GM18508 (cell line): ENCODE measurements around the gene OTOP1.
"Not testable (repeated sequence)": the region's sequence is repeated elsewhere in the genome, so short reads cannot be mapped to it uniquely, and the experiment has no call there.

ENCODE experiments used
- ATAC-seq: cut with Tn5 transposase; IDR thresholded peaks from one replicate; pipeline ENCODE4 v1.9.1; 2021; ENCODE audit warnings: moderate number of reproducible peaks; ENCODE audit not compliant: insufficient read depth, unreplicated experiment

OTOP1 gene

DNA sequence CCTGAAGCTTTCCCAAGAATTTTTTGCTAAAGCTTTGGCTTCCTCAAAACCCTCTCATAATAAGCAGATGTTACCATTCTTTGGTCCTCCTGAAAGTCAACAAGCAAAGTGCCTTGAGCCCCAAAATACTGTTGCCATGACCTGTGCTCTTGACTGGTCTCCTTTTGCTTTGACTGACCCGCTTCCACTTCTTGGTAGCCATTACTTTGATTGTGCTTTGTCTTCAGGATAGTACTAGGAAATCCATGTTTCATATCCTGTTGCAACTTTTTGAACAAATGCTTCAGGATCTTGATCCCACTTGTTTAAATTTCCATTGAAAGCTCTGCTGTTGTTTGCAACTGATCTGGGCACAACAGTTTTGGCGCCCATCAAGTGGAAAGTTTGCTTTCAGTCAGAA, 6.9 kb upstream of the OTOP1 start:
- ATAC-seq = no peak

DNA sequence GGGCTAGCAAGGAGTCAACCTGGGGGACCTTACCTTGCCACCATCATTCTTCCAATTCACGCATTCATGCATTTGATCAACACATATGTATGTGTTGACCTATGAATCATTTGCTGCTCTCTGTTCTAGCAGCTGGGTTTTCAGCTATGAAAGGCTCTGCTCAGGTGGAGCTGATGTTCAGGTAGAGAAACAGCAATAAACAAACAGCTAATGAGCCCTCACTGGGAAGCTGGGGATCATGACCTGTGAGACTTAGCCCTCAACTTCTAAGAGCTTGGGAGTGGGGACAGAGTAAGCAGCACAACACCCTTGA, 1.6 kb upstream of the OTOP1 start:
- ATAC-seq = no peak

DNA sequence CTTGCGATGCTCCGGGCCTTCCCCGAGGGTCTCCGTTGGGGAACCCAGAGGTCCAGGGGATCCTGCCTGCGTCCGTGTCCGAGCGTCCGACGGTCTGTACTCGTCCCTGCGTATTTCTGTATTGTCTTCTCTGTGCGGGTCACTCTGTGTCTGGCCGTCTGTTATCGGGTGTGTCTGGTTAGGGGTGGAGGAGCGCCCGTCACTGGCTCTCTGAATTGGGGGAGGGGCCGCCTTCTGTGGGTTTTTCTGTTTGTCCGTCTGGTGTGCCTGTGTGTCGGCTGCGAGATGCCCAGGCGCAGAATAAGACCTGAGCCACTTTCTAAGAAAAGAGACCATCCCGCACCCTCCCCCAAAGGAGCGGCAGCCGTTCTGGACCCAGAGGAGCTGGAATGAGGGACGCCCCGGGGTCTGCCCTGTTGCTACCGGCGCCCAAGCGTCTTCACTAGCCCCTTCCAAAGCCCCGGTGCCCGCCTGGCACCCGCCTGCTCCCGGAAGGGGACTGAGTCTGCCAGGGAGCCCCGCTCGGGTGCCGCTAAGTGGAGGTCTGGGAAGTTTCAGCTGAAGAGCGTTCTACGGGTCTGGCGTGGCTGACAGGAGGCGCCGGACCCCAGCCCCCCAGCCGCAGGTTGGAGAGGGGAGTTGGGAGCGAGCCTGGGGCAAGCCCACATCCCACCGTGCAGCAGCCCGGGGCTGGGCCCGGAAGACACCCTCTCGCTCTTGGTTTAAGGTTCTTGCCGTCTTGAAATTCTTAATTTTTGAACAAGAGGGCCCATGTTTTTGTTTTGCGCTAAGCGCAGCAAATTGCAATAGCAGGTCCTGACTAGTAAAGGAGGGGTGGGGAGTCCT, 1.0 kb upstream of the OTOP1 start:
- no peak for ATAC-seq

DNA sequence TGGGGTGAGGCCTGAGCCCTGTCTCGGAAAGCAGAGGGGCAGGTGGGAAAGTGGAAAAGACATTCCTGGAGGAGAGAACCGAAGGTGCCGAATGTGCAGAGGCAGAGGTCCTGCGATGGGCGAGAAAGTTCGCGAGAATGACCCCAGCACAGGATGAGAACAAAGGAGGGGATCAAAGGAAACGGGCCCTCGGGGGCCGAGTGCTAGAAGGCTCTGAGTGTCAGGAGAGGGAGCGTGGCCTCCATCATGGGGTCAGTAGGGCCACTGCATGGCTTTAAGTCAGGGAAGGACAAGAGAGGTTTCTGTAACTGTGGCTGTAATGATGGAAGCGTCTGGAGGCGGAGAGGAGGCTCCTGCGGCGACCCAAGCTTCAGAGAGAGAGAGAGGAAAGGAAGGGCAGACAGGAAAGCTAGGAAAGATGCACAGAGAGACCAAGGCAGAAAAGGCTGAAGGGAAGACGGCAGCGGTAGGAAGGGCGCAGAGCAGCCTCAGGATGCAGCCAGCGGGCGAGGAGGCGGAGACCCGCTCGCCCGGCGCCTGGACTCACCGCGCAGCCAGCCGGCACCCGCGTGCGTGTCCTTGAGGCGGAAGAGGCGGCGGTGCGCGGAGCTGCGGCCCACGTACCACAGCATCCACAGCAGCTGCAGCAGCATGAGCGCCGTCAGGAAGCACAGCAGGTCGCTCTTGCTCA, 669 bp downstream of the OTOP1 start:
- no peak for ATAC-seq

DNA sequence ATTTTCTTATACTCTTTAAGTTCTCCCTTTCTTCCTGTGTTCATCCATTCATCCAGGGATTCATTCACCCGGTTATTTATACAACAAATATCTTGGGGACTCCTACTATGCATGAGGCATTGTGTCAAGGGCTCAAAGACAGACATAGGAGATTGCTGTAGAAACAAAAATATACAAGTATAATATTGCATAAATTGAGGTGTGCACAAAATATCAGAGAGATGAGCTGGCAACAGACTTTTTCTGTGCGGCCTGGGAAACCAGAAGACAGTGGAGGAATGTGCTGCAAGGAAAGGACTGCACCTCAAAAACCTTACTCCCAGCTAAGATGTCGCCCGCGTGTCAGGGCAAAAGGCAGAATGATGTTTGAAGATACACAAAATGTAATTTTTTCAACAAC, 9.6 kb downstream of the OTOP1 start:
- ATAC-seq = no peak

DNA sequence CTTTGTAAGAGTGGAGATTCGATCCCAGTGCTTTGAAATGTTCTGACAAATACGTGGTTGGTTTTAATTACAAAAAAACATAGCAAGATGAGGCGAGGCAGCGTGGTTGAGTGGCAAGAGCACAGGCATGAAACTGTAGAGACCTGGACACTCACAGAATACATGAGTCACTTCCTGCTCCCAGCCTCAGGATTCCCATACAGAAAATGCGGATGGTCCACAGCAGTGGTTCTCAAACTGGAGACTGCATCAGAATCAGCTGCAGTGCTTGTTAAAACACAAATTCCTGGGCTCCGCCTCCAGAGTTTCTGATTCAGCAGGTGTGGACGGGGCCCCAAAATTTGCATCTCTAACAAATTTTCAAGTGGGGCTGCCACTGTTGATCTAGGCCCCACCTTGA, 10.1 kb downstream of the OTOP1 start:
- no peak for ATAC-seq

DNA sequence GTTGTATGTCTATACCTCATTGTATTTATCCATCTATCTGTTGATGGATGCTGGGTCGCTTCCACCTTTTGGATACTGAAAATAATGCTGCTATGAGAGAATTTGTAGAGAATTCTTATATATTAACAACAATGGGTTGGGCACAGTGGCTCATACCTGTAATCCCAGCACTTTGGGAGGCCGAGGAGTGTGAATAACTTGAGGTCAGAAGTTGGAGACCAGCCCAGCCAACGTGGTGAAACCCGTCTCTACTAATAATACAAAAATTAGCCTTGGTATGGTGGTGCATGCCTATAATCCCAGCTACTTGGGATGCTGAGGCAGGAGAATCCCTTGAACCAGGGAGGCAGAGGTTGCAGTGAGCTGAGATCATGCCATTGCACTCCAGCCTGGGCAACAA, 13.1 kb downstream of the OTOP1 start:
- not testable (repeated sequence) for ATAC-seq

DNA sequence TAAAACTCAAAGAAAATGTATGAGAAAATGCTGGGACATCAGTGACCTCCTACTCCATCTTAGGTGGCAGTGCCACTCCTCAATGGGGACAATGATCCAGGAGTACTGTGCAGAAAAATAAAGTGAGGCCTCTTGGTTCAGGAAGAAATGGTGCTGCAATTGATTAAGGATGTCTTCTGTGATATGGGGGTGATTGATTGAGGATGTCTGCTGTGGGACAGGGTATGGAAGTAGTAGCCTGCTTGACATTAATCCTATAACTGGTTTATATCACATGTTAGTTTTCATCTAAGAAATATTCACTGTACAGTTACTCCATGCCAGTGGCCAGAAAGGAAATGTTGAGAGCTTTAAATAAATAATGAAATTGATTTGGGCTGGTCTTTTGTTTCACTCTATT, 20.5 kb downstream of the OTOP1 start:
- no peak for ATAC-seq

DNA sequence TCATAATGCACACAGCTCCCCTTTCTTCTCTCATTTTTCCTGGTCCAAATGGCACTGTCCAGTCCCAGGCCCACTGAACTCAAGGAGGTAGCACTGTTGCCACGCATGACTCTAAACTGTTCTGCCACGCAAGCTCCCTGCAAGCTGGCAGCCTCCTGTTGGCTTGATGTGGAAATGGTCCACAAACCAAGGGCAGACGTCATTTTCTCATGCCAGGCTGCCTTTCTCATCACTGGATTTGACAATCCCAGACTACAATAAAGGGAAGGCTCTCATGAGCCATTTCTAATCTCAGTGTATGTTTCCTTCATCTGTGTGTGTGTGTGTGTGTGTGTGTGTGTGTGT, 22.4 kb downstream of the OTOP1 start:
- ATAC-seq = no peak

DNA sequence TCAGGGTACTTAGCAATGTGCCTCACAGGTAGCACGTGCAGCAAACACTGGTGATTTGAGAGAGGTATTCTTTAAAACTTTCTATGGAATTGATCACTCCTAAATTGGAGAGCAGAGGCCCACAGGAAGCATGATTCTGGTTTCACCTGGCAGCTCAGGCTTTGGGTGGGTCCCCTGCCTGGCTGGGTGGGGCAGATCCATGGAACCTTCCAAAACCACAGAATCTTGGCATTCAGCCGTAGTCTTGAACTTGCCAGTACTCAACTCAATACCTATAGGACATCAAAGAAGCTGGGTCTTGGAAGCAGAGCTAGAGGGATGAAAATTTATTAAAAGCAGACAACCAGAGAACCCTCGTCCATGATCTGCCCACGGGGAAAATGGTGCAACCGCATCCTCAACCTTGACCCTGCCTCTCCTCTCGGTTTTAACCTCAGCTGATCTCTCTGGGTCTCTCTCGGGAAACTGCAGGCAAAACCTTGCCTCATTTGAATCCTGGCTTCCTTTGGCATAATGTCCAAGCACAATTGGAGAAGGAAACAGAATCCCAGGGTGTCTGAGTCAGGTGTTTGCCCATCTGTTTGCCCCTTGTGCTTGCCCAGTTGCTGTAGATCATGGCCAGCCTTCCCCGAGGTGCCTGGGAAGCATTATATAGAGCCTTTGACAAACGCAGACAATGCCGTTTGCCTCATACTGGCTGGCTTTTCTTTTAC, 22.9 kb downstream of the OTOP1 start:
- no peak for ATAC-seq

DNA sequence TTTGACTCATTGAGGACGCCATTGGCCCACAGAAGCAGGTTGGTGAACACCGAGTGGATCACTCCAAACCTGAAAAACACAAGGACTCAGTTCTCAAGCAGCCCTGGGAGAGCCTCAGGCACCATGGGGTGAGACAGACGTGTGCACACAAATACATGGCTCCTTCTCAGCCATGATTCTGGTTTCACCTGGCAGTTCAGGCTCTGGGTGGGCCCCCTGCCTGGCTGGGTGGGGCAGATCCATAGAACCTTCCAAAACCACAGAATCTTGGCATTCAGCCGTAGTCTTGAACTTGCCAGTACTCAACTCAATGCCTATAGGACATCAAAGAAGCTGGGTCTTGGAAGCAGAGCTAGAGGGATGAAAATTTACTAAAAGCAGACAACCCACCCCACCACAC, 24.2 kb downstream of the OTOP1 start:
- ATAC-seq = no peak

DNA sequence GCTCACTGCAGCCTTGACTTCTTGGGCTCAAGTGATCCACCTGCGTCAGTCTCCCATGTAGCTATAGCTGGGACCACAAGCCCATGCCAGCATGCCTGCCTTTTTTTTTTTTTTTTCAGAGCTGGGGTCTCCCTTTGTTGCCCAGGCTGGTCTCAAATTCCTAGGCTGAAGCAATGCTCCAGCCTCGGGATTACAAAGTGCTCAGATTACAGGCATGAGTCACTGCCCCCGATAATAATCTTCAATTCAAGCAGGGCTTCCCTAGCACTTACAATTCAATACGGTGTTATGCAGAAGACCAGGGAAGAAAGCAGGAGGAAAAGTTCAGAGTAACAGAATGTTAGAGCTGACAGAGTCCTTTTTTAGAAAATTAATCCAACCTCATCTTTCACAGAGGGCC, 26.1 kb downstream of the OTOP1 start:
- no peak for ATAC-seq

DNA sequence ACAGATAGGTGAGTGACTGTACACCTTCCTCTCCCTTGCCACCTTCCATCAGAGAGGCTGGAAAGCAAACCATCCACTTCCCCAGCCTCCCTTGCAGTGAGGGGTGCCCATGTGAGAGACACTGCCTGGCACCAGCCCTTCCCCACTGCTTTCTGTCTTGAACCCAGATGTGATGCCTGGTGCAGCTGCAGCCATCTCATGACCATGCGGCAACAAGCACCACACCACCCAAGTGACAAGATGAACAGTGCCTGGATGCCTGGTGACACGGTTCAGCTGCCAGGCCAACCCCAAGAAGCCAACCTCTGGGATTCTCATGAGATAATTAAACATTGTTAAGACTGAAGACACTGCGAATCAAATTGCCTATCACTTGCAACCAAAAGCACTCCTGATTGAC, 31.4 kb downstream of the OTOP1 start:
- ATAC-seq = no peak

DNA sequence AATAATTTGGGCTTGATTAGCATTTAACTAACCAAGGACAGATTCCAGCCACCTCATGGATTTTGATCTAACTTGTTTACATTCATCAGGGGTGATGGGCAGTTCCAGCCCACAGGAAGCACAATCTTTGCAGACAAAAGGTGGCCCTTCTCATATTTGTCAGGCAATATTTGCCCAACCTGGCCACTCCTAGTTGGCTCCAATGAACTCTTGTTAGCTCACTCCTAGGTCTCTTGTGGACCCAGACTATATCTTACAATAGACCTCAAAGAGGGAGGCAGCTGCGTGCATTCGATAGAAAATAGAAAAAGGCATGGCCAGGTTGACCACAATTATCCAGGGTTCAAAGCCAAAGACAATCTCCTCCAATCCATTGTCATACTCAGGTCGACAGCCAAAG, 38.2 kb downstream of the OTOP1 start:
- not testable (repeated sequence) for ATAC-seq

DNA sequence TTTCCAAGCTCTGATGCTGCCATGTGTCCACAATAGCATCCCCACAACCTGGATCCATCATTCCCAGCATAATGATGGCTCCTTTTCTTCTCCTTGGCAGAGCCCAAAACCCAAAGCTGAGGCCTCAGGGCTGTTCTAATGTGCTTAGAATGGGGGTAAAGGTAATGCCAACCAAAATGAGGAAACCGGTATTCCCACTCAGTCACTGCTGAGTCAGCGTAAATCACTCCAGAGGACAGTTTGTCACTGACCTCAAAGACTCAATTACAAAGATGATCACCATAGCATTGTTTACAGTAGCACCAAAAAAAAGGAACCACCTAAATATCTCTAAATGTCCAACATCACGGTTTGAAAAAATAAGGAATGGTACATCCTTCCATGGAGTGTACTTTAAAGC, 41.2 kb downstream of the OTOP1 start:
- ATAC-seq = no peak

DNA sequence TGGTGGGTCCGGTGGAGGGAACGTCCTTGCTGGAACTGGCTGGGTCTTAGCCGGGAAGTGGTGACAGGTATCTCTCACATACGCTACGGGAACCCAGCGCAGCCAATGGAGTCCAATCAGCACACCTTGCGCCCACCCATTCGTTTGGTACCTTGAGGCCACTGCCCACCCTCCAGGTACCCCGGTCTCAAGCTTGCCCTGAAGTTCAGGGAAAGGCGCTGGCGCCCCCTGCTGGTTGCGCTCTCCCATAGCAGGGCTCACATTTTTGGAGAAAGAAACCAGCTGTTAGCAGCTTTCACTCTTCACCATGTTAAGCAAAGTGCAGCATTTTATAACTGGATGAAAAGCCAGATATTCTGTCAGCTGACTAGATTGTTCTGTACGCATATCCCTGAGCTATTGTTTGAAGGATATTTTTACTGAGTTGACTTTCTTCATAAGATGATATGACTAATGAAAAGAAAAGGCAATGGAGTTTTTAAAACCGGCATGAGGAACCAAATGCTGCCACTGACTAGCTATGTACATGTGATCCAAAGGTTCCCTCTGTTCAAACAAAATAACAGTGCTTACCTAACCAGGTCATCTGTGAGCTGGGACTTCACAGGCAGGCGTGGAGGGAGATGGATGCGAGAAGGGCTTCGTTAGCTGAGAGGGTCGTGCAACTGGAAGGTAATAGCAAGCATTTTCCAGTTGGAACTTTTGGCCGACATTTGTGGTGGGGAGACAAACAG, 43.7 kb downstream of the OTOP1 start:
- no peak for ATAC-seq

DNA sequence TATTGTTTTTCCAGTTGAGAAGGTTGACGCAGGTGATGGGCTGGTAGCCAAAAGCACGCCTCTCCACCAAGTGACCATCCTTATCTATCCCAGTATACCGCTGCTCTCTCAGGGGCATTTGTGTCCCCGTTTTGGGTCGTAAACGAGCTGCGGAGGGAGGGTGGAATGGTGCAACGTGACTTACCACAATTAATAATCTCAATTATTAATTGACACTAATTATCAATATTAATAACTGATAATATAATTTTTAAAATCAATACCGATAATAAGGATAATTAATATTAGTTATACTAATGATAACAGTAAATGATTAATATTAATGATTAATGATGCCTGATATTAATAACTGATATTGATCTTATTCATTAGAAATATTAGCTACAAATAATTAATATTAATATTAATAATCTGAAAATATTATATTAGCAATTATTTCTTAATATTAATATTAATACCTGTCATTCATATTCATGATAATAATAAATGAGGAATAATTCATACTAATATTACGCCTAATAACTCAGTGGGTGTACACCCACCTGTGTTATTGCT, 56.1 kb downstream of the OTOP1 start:
- no peak for ATAC-seq

DNA sequence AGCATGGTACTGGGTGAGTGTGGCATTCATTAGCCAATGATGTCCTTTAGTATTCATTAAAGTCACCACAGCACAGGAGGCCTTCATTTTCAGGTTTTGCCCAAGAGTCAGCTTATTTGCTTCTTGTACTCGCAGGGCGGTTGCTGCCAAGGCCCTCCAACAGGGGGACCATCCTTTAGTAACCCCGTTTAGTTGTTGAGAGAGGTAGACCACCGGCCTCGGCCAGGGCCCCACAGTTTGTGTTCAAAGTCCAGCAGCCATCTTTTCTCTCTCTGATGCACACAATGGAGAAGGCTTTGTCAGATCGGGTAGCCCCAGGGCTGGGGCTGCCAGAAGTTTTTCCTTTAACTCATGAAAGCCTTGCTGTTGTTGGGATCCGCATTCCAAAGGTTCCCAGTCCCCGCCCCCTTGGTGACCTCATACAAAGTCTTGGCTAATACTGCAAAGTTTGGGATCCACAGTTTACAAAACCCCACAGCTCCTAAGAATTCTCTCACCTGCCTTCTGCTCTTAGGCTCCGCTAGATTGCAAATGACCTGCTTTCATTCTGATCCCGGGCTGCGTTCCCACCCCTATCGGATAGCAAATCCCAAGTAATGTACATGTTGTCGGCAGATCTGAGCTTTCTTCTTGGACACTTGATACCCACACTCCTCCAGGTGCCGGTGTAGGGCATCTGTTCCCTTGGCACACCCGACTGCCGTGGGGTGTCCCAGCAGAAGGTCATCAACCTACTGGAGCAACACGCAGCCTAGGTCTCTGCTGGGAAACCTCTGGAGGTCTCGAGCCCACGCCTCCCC, 58.5 kb downstream of the OTOP1 start:
- ATAC-seq = not testable (repeated sequence)

DNA sequence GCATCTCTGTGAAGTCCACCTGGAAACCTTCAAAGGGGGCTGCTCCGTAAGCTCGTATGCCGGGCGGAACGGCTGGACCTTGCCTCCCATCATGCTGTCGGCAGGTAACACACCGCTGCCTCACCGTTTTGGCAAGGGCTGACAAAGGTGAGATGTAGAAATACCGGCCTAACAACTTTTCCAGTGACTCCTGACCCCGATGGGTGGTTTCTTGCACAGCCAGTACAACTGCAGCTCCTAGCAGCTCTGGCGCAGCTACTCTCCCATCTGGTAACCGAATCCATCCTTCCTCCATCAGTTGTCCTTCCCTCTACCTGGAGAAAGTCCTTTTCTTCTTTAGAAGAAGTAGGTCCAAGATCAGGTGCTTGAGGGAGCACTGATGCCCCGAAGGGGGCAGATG, 59.7 kb downstream of the OTOP1 start:
- ATAC-seq = not testable (repeated sequence)
